Measurements from ENCODE around the gene MRPL14.

MRPL14 gene

DNA sequence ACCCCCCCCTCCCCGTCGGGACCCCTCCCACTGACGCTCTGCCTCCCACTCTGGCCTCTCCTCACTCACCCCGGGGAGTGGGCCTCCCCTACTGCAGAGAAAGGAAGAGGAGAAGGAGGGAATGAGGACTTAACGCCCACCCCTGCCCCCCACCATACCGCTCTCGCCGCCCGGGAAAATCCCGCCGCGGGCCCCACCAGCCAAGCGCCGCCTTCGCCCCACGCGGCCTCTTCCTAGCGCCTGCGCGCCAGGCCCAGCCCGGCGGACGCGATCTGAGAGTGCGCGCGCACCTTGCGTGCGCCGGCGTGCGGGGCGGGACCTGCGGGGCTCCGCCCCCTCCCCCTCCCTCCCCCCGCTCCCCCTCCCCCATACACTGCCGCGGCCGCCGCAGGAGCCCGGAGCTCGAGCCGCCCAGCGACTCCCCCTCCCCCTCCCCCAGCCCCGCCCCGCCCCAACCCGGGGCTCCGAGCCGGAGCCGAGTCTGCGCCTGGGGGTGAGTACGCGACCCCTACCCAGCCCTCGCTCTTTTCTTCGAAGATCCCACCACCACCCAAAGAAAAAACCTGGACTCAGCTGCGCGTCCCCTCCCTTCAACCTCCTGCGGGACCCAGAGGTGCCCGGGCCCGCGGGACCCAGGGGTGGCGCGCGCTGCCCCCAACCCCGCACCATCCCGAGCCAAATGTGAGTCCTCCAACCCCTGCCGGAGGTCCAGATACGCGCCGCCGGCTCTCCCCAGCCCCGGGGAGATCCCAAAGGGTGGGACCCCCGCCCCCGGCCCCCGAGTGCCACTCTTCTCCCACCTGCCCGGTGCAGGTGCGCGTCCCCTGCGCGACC lies at the start of gene MRPL14, which contains the start of gene TMEM63B:
Gene MRPL14 (minus strand): TSS at position 267 of the 834 bp plus-strand sequence. CDS start 10,841 bp downstream, outside the sequence.
Gene TMEM63B (plus strand): TSS at position 369 of the 834 bp plus-strand sequence. CDS start 7,031 bp downstream, outside the sequence.
- H3K27ac ChIP-seq: peak within 1 kb of the TSS; percentile 61
- no peak for TF ChIP-seq ZFX (IDR thresholded peaks at IDR 0.05; ENCODE audit: borderline replicate concordance)
- TF ChIP-seq, protein P1, sequence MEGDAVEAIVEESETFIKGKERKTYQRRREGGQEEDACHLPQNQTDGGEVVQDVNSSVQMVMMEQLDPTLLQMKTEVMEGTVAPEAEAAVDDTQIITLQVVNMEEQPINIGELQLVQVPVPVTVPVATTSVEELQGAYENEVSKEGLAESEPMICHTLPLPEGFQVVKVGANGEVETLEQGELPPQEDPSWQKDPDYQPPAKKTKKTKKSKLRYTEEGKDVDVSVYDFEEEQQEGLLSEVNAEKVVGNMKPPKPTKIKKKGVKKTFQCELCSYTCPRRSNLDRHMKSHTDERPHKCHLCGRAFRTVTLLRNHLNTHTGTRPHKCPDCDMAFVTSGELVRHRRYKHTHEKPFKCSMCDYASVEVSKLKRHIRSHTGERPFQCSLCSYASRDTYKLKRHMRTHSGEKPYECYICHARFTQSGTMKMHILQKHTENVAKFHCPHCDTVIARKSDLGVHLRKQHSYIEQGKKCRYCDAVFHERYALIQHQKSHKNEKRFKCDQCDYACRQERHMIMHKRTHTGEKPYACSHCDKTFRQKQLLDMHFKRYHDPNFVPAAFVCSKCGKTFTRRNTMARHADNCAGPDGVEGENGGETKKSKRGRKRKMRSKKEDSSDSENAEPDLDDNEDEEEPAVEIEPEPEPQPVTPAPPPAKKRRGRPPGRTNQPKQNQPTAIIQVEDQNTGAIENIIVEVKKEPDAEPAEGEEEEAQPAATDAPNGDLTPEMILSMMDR (IDR thresholded peaks at IDR 0.05): no peak

DNA sequence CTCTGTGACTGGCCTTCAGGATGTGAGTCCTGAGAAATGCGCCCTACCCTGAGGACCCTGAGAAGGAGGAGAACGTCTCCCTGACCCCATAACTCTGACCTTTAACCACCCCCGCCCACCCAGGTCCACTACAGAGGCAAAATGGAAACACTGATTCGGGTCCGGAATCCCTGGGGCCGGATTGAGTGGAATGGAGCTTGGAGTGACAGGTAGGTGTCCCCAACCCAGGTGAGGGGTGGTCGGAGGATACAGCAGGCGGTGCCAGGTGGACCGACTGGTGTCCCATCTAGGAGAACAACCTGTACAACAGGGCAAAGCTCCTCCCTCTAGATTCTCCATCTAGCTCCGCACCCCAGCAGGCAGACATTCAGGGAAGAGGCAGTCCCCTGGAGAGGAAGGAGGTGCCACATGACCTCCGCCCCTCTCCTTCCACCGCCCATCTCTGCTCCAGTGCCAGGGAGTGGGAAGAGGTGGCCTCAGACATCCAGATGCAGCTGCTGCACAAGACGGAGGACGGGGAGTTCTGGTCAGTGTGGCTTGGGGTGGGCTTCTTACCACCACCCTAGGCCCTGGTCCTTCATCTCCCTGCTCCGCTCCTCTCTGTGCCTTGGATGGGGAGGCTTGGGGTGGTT lies 49.0 kb upstream of the MRPL14 start:
- H3K27ac ChIP-seq: no peak overlapping the region

DNA sequence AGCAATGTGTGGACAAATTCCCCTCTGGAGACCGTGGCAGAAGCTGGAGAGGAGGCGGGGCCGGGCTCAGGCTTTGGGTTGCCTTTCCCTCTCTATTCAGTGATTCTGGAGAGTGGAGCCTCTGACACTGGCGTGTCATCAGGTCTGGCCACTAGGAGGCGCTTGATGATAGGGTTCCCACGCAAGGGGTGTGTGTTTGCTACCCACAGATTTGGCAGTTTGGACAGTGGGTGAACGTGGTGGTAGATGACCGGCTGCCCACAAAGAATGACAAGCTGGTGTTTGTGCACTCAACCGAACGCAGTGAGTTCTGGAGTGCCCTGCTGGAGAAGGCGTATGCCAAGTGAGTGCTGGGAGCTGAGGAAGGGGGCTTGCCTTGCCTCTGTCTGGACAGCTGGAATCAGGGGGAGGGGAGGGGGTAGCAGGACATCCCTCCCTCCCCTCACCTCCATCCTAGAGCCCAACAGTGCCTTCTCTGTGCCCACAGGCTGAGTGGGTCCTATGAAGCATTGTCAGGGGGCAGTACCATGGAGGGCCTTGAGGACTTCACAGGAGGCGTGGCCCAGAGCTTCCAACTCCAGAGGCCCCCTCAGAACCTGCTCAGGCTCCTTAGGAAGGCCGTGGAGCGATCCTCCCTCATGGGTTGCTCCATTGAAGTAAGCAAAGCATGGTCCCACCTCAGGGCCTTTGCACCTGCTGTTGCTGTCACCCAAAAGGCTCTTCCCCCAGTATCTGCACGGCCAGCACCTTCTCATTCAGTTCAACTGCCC lies 45.7 kb upstream of the MRPL14 start:
- no peak overlapping the region for H3K27ac ChIP-seq
- no peak for TF ChIP-seq ZFX (IDR thresholded peaks at IDR 0.05; ENCODE audit: borderline replicate concordance)
- TF ChIP-seq, protein P1 (IDR thresholded peaks at IDR 0.05): peak; percentile 95

More for the DNA sequence above, 49.0 kb upstream of the MRPL14 start:
- TF ChIP-seq, protein P1 (IDR thresholded peaks at IDR 0.05): no peak
- no peak for TF ChIP-seq ZFX (IDR thresholded peaks at IDR 0.05; ENCODE audit: borderline replicate concordance)

DNA sequence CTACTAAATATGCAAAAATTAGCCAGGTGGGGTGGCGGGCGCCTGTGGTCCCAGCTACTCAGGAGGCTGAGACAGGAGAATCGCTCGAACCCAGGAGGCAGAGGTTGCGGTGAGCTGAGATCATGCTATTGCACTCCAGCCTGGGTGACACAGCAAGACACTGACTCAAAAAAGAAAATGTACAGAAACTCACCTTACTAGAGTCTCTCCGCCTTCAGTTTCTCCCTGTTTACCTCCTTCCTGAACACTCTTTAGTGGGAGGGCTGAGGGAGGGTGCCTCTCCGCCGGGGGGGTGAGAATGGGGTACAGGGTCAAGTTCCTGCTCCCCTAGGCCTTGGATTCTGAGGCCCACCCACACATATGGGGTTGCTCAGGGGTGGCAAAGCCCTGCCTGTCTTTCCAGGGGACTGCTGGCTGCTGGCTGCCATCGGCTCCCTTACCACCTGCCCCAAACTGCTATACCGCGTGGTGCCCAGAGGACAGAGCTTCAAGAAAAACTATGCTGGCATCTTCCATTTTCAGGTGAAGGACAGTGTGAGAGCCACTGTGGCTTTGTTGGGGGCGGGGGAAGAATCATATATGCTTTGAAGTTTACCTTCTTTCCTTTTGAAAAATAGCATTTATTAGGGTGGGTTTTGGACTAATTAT lies 44.8 kb upstream of the MRPL14 start:
- no peak for TF ChIP-seq ZFX (IDR thresholded peaks at IDR 0.05; ENCODE audit: borderline replicate concordance)
- TF ChIP-seq, protein P1 (IDR thresholded peaks at IDR 0.05): no peak
- H3K27ac ChIP-seq: no peak overlapping the region

DNA sequence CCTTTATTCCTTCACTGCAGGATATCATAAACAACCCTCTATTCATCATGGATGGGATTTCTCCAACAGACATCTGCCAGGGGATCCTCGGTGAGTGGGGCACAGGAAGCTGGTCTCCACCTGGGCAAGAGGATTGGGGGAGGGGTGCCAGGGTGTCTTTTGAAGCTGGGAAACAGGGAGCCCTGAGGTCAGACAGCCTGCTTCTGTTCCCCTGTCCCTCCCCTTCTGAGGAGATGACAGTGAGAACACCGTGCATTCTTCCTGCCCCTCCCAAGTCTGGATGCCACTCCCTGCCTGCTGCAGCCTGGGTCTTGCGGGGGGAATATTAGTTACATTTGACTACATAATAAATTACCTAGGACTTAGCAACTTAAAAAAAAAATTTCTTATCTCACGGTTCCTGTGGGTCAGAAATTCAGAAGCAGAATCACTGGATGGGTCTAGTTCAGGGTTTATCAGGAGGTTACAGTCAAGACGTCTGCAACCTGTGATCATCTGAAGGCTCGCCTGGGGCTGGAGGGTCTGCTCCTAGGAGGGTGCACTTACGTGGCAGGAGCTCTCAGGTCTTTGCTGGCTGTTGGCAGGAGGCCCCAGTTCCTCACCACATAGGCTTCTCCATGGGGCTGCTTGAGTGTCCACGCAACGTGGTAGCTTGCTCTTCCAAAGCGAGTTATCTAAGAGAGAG lies 42.8 kb upstream of the MRPL14 start:
- no peak overlapping the region for H3K27ac ChIP-seq
- TF ChIP-seq, protein P1 (IDR thresholded peaks at IDR 0.05): no peak
- TF ChIP-seq ZFX (IDR thresholded peaks at IDR 0.05; ENCODE audit: borderline replicate concordance): no peak

DNA sequence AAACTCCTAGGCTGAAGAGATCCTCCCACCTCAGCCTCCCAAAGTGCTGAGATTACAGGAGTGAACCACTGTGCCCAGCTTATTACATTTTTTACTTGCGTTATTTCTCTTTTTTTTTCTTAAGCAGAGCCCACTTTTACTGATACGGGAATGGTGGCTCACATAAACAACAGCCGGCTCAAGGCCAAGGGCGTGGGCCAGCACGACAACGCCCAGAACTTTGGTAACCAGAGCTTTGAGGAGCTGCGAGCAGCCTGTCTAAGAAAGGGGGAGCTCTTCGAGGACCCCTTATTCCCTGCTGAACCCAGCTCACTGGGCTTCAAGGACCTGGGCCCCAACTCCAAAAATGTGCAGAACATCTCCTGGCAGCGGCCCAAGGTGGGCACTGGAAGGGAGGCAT lies 41.9 kb upstream of the MRPL14 start:
- H3K27ac ChIP-seq: no peak overlapping the region
- no peak for TF ChIP-seq ZFX (IDR thresholded peaks at IDR 0.05; ENCODE audit: borderline replicate concordance)
- TF ChIP-seq, protein P1 (IDR thresholded peaks at IDR 0.05): no peak
